IPS-18a (cell line): ENCODE results near the gene COPB1.

Experiments
- H3K27ac ChIP-seq: one replicate; pipeline ENCODE4 v1.5.1; 2013; ENCODE audit warnings: low read length
- H3K27me3 ChIP-seq: one replicate; pipeline ENCODE4 v1.6.1; 2013; ENCODE audit warnings: mild to moderate bottlenecking, low read length; ENCODE audit not compliant: control insufficient read depth, insufficient read depth
- H3K36me3 ChIP-seq: one replicate; pipeline ENCODE4 v1.6.1; 2013; ENCODE audit warnings: low read depth, low read length; ENCODE audit not compliant: control insufficient read depth
- H3K4me1 ChIP-seq: one replicate; pipeline ENCODE4 v1.6.1; 2013; ENCODE audit warnings: low read depth, low read length; ENCODE audit not compliant: control insufficient read depth
- H3K4me3 ChIP-seq: one replicate; pipeline ENCODE4 v1.5.1; 2013; ENCODE audit warnings: low read length
- H3K9ac ChIP-seq: one replicate; pipeline ENCODE4 v1.6.1; 2013; ENCODE audit warnings: mild to moderate bottlenecking, low read length, moderate library complexity
- H3K9me3 ChIP-seq: one replicate; pipeline ENCODE4 v1.6.1; 2013; ENCODE audit warnings: low read depth, low read length; ENCODE audit not compliant: control insufficient read depth

Gene COPB1

GRCh38 chr11:14449302-14449714 is 50.3 kb downstream of the COPB1 start:
- H3K9ac ChIP-seq, result no peak overlapping the region

GRCh38 chr11:14448240-14448639 is 51.4 kb downstream of the COPB1 start:
- Histone ChIP-seq H3K4me1 (no peaks in the 10 kb centered on the region), H3K27me3 (no peaks in the 10 kb centered on the region), H3K36me3 (no peaks in the 10 kb centered on the region), H3K4me3 (no peak overlapping the region), H3K9me3 (no peaks in the 10 kb centered on the region), H3K27ac (no peak overlapping the region), H3K9ac (no peak overlapping the region)

More at GRCh38 chr11:14449302-14449714, 50.3 kb downstream of the COPB1 start:
- H3K27ac ChIP-seq, result no peak overlapping the region
- H3K36me3 ChIP-seq, result no peaks in the 10 kb centered on the region
- H3K4me3 ChIP-seq, result no peak overlapping the region
- no peaks in the 10 kb centered on the region for H3K27me3 ChIP-seq
- H3K9me3 ChIP-seq, result no peaks in the 10 kb centered on the region
- no peaks in the 10 kb centered on the region for H3K4me1 ChIP-seq

- no peaks in the 10 kb centered on the region for H3K27me3 ChIP-seq
- no peaks in the 10 kb centered on the region for H3K9me3 ChIP-seq
- H3K27ac ChIP-seq, result no peak overlapping the region
- no peak overlapping the region for H3K9ac ChIP-seq
- no peak overlapping the region for H3K4me3 ChIP-seq
- no peaks in the 10 kb centered on the region for H3K36me3 ChIP-seq
- H3K4me1 ChIP-seq, result no peaks in the 10 kb centered on the region
Measured at GRCh38 chr11:14446701-14447169, 52.9 kb downstream of the COPB1 start.

- no peaks in the 10 kb centered on the region for H3K36me3 ChIP-seq
- no peaks in the 10 kb centered on the region for H3K9me3 ChIP-seq
- H3K4me1 ChIP-seq, result no peaks in the 10 kb centered on the region
- no peak overlapping the region for H3K4me3 ChIP-seq
- H3K27me3 ChIP-seq, result no peaks in the 10 kb centered on the region
- no peak overlapping the region for H3K9ac ChIP-seq
- H3K27ac ChIP-seq, result no peak overlapping the region
Measured at GRCh38 chr11:14445542-14446530, 53.8 kb downstream of the COPB1 start.

GRCh38 chr11:14444441-14445189 is 55.0 kb downstream of the COPB1 start:
- Histone ChIP-seq H3K27ac (no peak overlapping the region), H3K27me3 (no peaks in the 10 kb centered on the region), H3K36me3 (no peaks in the 10 kb centered on the region), H3K4me1 (no peaks in the 10 kb centered on the region), H3K4me3 (no peak overlapping the region), H3K9me3 (no peaks in the 10 kb centered on the region), H3K9ac (no peak overlapping the region)

GRCh38 chr11:14443638-14444037 is 56.0 kb downstream of the COPB1 start:
- Histone ChIP-seq H3K4me3 (no peak overlapping the region), H3K27ac (no peak overlapping the region), H3K9ac (no peak overlapping the region), H3K36me3 (no peaks in the 10 kb centered on the region), H3K9me3 (no peaks in the 10 kb centered on the region), H3K4me1 (no peaks in the 10 kb centered on the region), H3K27me3 (no peaks in the 10 kb centered on the region)

GRCh38 chr11:14435717-14436512 is 63.7 kb downstream of the COPB1 start:
- Histone ChIP-seq H3K36me3 (no peaks in the 10 kb centered on the region), H3K4me3 (no peak overlapping the region), H3K9ac (no peak overlapping the region), H3K27me3 (no peaks in the 10 kb centered on the region), H3K4me1 (no peaks in the 10 kb centered on the region), H3K27ac (no peak overlapping the region), H3K9me3 (no peaks in the 10 kb centered on the region)

GRCh38 chr11:14425621-14426020 is 74.0 kb downstream of the COPB1 start:
- no peak overlapping the region for H3K4me3 ChIP-seq
- H3K9me3 ChIP-seq, result no peaks in the 10 kb centered on the region
- no peaks in the 10 kb centered on the region for H3K36me3 ChIP-seq
- no peak overlapping the region for H3K27ac ChIP-seq
- no peaks in the 10 kb centered on the region for H3K27me3 ChIP-seq
- peaks cover 12% of the 10 kb centered on the region for H3K4me1 ChIP-seq
- H3K9ac ChIP-seq, result no peak overlapping the region

GRCh38 chr11:14424096-14424495 is 75.5 kb downstream of the COPB1 start:
- Histone ChIP-seq H3K27me3 (no peaks in the 10 kb centered on the region), H3K9me3 (no peaks in the 10 kb centered on the region), H3K27ac (no peak overlapping the region), H3K4me1 (peaks cover 12% of the 10 kb centered on the region), H3K36me3 (no peaks in the 10 kb centered on the region), H3K4me3 (no peak overlapping the region), H3K9ac (no peak overlapping the region)

GRCh38 chr11:14423633-14424032 is 76.0 kb downstream of the COPB1 start:
- peaks cover 12% of the 10 kb centered on the region for H3K4me1 ChIP-seq

GRCh38 chr11:14422814-14423182 is 76.8 kb downstream of the COPB1 start:
- Histone ChIP-seq H3K9ac (no peak overlapping the region), H3K4me3 (peak overlapping the region; percentile 25), H3K27me3 (no peaks in the 10 kb centered on the region), H3K27ac (no peak overlapping the region), H3K9me3 (no peaks in the 10 kb centered on the region), H3K4me1 (peaks cover 12% of the 10 kb centered on the region), H3K36me3 (no peaks in the 10 kb centered on the region)

More at GRCh38 chr11:14423633-14424032, 76.0 kb downstream of the COPB1 start:
- H3K4me3 ChIP-seq, result no peak overlapping the region
- H3K9ac ChIP-seq, result no peak overlapping the region
- H3K36me3 ChIP-seq, result no peaks in the 10 kb centered on the region
- H3K27me3 ChIP-seq, result no peaks in the 10 kb centered on the region
- H3K27ac ChIP-seq, result no peak overlapping the region
- H3K9me3 ChIP-seq, result no peaks in the 10 kb centered on the region
